ENCODE data around the gene MPZL2.
A peak's percentile ranks its signal among the peaks of the same experiment; 100 is the strongest.

MPZL2 gene

DNA sequence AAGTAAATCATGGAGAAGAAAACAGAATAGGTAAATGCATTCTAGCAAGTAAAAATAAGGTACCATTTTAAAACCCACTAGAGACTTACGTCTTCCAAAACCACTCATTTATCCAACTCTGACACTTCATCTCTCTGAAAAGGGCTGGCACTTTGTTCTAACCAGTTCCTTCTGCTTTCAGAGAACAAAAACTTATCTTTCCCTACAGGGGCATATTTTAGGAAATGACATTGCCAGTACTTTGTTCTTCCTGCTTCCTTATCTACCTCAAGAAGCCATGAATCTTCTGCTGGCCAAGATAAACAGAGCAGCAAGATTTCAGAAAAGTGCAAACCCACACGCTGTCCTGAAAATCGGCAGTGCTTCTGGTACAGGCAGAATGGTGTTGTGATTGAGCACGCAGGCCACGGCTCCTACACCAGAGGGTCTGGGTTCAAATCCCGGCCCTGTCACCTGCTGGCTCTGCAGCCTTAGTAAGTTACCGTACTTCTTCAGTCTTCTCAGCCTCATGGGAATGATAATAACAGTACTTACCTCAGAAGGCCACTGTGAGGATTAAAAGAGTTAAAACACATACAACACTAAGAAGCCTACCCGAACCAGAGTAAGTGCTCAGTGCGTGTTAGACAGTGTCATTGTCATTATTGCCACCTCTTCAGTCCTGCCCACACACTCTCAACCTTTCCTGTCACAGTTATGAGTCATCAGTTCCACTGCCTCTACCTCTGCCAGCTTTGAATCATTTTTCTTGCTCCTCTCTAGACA, 22.9 kb downstream of the MPZL2 start:
- DNase-seq = peak; percentile 63 to 75

- no peak for DNase-seq
These were observed 24.4 kb downstream of the MPZL2 start for GRCh38 chr11:118239509-118240205.

DNA sequence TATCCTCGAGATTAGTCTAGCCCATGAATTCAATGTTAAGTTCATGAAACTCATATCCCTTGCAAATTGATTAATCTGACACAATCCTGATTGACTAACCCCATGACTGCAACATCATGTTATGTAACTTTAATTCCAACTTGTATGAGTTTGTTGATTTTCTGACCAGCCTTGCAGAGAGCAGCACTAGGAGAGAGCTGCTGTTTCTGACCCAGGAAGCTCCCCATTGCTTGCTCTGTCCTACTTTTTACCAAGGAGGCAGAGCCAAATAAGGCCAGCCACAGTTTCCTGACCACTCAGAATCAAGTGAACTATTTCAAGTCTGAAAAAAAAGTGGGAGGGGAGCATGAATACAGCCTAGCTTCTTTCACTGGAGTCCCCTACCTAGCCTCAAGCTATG, 25.2 kb downstream of the MPZL2 start:
- DNase-seq = no peak

DNA sequence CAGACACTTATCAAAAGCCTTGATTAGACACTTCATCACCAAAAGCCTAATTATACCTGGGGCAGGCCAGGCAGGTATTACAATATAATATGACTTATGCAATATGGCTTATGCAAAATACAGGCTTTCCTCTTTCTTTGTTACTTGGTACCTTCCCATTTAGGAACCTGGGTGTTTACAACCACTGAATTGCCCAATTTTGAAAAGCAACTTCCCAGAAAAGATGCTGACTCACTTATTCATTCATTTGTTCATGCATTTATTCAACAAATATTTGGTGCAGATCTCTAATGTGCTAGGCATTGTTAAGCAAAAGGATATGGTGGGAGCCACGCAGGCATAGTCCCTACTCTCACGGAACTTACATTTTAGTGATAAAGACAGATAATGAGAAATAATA, 25.7 kb downstream of the MPZL2 start:
- no peak for DNase-seq

GRCh38 chr11:118236170-118236569, 27.9 kb downstream of the MPZL2 start:
- DNase-seq = no peak

DNA sequence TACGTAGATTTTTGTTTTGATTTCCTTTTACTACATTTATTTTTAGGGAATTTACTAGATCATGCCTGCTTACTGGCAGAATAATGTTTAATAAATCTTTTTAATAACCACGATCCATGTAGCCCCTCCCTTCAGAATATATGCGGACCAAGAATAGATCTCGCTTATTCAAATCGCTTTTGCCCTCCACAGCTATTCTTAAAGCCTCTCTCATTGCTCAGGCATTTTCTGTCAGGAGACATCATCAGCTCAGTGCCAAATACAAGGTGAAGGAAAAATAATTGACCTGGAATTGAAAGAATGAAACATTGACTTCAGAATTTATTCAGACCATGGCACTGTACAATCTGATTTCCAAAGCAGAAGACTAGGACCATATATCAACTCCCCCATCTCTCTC, 29.3 kb downstream of the MPZL2 start:
- no peak for DNase-seq

GRCh38 chr11:118233850-118234249, 30.2 kb downstream of the MPZL2 start:
- no peak for DNase-seq

DNA sequence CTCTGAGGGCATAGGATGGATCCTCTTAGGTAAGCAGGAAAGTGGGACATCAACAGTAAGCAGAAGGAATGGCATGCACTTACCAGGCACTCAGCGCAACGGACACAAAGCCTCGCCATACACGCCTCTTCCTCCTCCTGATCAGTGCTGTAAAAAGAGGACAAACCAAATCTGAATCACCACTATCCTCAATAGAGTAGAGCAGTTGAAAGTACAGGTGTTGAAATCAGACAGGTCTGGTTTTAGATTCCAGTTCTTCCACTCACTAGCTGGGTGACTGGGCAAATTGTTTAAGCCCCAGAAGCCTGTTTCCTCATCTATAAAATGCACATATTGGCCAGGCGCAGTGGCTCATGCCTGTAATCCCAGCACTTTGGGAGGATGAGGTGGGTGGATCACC, 30.7 kb downstream of the MPZL2 start:
- no peak for DNase-seq

- no peak for DNase-seq
These were observed 31.4 kb downstream of the MPZL2 start for GRCh38 chr11:118232659-118233058.

DNA sequence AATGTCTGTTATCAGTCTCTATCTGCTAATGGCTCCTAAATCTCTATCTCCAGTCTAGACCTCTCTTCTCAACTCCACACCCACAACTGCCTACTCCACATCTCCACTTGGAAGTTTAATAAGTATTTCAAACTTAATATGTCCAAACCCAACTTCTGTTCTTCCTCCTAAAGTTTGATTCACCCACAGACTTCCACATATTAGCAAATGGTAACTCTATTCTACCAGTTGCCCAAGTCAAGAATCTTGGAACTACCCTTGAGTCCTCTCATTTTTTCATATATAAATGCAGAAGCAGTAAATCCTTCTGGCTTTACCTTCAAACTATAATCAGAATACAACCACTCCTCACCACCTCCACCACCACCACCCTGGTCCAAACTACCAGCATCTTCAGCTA, 32.6 kb downstream of the MPZL2 start:
- no peak for DNase-seq

DNA sequence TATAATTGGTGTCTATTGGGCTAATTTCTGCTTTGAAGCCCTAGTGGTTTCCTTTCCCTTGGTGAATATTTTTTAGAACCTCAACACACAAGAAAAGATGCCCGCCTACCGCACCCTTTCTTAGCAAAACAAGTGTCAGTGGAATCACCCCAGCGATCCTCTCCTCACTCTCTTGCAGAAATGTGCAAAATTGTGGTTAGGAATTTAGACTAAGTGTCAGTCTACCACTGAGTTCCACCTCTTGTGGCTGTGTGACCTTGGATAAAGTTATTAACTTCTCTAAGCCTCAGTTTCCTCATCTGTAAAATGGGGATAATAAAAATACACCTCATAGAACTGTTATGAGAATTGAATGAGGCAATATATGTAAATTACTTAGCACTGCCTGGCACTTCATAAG, 34.0 kb downstream of the MPZL2 start:
- DNase-seq = peak; percentile 38 to 70

GRCh38 chr11:118229274-118229847, 34.7 kb downstream of the MPZL2 start:
- no peak for DNase-seq

GRCh38 chr11:118227865-118228785, 36.0 kb downstream of the MPZL2 start:
- DNase-seq = peak; percentile 24 to 59

DNA sequence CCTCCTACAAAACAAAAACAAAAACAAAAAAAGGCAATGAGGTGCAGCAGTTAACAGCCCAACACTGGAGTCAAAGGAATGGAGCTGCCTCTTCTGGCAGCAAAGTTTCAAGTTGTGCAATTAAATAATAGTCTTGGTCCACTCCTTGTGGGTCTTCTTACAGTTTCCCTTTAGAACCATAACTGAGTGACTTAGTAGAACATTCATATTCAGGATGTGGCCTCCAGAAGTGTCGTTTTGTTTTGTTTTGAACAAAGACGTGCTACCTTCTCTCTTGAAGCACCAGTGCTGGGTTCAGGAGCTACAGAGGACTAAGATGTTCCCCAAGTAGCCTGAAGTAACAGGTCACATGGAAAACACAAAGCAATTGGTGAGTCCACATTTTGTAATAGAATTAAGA, 37.3 kb downstream of the MPZL2 start:
- DNase-seq = no peak

DNA sequence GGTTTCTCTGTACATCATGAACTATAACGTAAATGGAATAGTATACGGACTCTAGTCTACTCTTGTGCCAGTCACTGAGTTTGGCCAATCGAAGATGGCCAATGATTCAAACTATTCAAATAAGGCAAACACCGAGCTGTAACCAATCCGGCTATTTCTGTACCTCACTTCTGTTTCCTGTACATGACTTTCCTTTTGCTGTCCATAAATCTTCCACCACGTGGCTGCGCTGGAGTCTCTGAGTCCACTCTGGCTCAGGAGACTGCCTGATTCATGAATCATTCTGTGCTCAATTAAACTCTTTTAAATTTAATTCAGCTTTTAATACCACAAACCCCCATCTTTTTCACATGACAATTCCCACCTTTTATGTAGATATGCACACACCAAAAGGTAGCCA, 37.8 kb downstream of the MPZL2 start:
- DNase-seq = peak in 1 of 2 donors; percentile 25

DNA sequence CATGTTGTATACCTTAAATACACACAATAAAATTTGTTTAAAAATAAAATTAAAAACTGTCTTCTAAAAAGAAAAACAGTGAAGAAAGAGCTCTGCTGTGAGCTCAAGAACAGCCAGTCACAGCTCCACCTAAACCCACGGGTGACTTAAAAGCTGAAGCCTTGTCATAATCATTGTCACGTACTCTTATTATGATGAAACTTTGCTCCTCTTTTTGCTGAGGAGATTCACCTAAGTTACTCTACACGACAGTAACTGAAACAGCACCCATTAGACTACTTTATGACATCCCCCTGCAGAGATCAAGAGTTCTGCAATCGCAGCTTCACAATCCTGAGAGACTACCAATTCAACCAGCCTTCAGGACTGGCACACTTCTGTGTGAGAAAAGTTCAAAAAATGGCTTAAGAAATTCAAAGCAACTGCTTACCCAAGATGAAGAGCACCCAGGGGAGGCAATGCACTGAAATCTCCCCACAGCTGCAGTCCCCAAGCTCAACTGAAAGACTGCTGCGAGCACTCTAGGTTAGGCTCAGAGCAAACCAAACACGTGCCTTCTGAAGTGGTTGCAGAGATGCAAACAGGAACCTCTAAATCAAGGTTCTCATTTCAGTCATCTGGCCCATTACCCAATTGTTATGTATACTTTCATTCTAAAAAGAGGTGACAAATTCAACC, 39.4 kb downstream of the MPZL2 start, which contains the start of gene JAML:
JAML (minus strand) TSS at position 501 of the 678 bp plus-strand sequence. CDS start 10,145 bp downstream, outside the sequence.
- DNase-seq = peak; percentile 66 to 72

DNA sequence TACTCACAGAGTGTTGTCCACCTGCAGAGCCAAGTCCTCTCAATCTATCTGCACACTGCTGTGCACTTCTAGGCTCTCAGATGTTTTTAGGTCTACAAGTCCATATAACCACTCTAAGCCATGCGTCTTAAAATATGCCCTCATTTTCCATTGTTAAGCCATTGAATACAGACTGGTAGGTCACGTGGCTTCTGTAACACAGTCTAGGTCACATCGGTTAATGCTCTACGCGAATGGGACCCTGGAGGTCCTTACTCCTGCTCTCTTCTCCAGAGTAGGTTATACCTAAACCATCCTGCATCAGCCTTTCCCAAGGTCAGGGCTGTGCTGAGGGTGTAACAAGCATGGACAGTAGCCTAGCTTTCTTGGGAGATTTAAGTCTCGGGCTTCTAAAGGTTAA, 40.1 kb downstream of the MPZL2 start:
- DNase-seq = no peak

DNA sequence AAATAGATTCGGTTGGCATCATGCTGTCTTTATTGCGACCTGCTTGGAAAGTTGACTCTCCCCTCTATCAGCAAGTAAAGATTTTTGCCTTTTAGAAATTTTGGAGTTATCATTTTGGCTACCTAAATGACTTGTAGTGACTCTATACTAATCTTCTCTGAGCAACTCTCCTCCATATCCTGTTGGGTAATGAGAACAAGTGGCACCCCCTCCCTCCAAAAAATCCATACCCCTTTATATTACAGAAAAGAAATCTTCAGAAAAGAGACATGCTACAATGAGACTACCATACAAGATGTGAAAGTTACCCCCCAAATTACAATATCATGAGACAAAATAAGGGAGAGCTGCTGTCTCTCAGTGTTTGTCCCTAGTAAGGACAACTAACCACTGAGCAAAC, 40.5 kb downstream of the MPZL2 start:
- DNase-seq = no peak

DNA sequence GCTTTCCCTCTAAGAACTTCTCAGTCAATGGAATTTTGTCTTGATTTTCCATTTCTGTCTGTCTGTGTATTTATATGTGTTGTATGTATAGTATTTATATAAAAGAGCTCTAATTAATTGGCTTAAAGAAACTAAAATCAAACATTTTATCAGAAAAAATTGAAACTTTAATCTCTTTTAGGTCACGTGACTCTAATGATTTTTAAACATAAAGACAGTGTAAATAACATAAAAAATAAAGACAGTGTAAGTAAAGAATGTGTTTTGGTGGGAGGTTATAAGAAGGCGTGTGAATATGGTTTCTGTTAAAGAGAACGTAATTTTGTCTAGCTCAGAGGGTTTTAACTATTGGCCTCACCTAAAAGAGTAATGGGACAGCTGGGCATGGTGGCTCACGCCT, 41.7 kb downstream of the MPZL2 start:
- no peak for DNase-seq

DNA sequence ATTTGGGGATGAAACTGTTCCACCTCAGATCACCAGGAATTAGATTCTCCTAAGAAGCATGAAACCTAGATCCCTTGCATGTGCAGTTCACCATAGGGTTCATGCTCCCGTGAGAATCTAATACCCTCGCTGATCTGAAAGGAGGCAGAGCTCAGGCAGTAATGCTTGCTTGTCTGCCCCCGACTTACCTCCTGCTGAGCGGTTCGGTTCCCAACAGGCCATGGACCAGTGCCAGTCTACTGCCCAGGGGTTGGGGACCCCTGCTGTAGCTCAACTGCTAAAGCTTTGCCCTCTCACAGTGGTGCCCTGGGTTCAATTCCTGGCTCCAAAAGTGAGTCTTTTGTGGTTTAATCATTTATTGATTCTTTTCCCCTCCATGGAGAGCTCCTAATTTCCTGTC, 42.7 kb downstream of the MPZL2 start:
- no peak for DNase-seq

- no peak for DNase-seq
These were observed 44.4 kb downstream of the MPZL2 start for GRCh38 chr11:118219732-118220131.

DNA sequence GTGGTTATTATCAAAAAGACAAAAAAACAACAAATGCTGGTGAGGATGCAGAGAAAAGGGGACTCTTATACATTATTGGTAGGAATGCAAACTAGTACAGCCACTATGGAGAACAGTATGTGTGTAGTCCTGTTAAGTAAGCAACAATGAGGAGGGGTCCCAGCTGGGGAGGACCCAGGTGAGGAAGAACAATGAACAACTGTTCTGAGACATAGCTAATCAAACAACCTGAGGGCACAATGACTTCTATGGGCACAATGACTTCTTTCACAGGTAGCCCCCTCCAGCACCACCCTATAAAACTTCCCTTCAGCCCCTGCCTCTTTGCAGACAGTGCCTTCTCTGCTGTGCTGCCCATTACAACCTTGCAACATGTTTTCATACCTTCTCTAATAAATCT, 44.9 kb downstream of the MPZL2 start:
- DNase-seq = no peak

Data from CD4-positive, alpha-beta T cell treated with Interleukin-1 beta for 1 hour (primary cell).